Body of pancreas (tissue), 4 donors: ENCODE measurements around the gene RBM44. TPM values are rescaled to one million over a fixed set of nuclear protein-coding genes. Genes with fewer than 3 reads are reported as not detected.
A peak's percentile ranks its signal among the peaks of the same experiment; 100 is the strongest.

Experiments used
- ATAC-seq: fragments of 150-250 bp; one replicate; pipeline ENCODE4 v1.9.1; 2016
- DNase-seq, 4 donors: peaks; one replicate each; pipeline ENCODE4 v3.0.0-alpha.2; 2019
- H3K27ac ChIP-seq, 4 donors: fragments of 200-600 bp; sonication (generic); 1 replicate in 3 of 4; 2 replicates in 1 of 4; pipeline versions ENCODE4 v1.5.1 to v1.6.1; 2016 to 2019; ENCODE audit warnings: mild to moderate bottlenecking in 1 of 4, mixed read lengths in 1 of 4, moderate library complexity in 1 of 4
- H3K27me3 ChIP-seq, 2 donors: fragments of 200-600 bp; sonication (generic); one replicate each; pipeline ENCODE4 v1.6.0; 2016; ENCODE audit warnings: mild to moderate bottlenecking in 1 of 2
- H3K36me3 ChIP-seq, 2 donors: fragments of 200-600 bp; sonication (generic); replicated peaks in 1 of 2; 2 replicates each; pipeline ENCODE4 v1.5.1; 2016; ENCODE audit warnings: low read depth in 2 of 2; ENCODE audit not compliant: insufficient read depth in 1 of 2
- H3K4me1 ChIP-seq: fragments of 200-600 bp; sonication (generic); one replicate; pipeline ENCODE4 v1.6.0; 2016
- H3K4me3 ChIP-seq, 2 donors: fragments of 200-600 bp; sonication (generic); 1 replicate in 1 of 2; 2 replicates in 1 of 2; pipeline ENCODE4 v1.5.1; 2016 to 2019
- H3K9me3 ChIP-seq, 3 donors: fragments of 200-600 bp; sonication (generic); 1 replicate in 2 of 3; 2 replicates in 1 of 3; pipeline ENCODE4 v1.5.1; 2016
- CTCF ChIP-seq, 7 experiments: fragments of 450-650 bp in 4 of 7; fragments of 200-600 bp in 3 of 7; sonication (generic) in 3 of 7; IDR thresholded peaks; one replicate each; pipeline ENCODE4 v1.5.1; 2016 to 2019; ENCODE audit warnings: antibody characterized with exemption in 7 of 7
- POLR2A ChIP-seq, 3 donors: fragments of 450-650 bp; IDR thresholded peaks; one replicate each; pipeline ENCODE4 v1.6.1; 2016; ENCODE audit warnings: antibody characterized with exemption in 3 of 3, mild to moderate bottlenecking in 2 of 3
- WGBS, 2 donors: methylation state at CpG; one replicate each; pipeline ENCODE4 v1.1.5; 2017; 5-methylcytosine and 5-hydroxymethylcytosine counted together
- intact Hi-C: fragments of 100-400 bp; cut with DNase I; formaldehyde crosslinking; loops from one replicate; pipeline ENCODE4 v1.15.1; 2023
- total RNA-seq, 2 donors: library from RNA; depleted of rRNA; stranded (reverse); fragments of >200 nt; gene quantifications; one replicate each; pipeline ENCODE4 v1.1.0, GENCODE V29; 2016

The RBM44 gene
- total RNA-seq, 2 donors from 2014 or later, result 0.52 to 1.6 TPM

GRCh38 chr2:237860273-237860935 is 61.8 kb downstream of the RBM44 start:
- Histone ChIP-seq H3K4me3 (peak overlapping the region; percentile 28 to 58), H3K36me3 (no peaks in the 10 kb centered on the region), H3K4me1 (peaks cover 58% of the 10 kb centered on the region), H3K27ac (peak overlapping the region; percentile 55 to 96 (median 90)), H3K27me3 (no peaks in the 10 kb centered on the region), H3K9me3 (no peaks in the 10 kb centered on the region)
- TF ChIP-seq CTCF (IDR thresholded peaks at IDR 0.05), result no peak
- TF ChIP-seq POLR2A (IDR thresholded peaks at IDR 0.05), result peak in 2 of 3 donors; percentile 5 to 37
- DNase-seq (peak; percentile 46 to 56 (median 50)), ATAC-seq (peak; percentile 14)
- intact Hi-C loops, result no loop called here
- 11 to 17% methylated on average over 22 of the region's 22 CpGs for WGBS, 2 donors

GRCh38 chr2:237861875-237862527 is 63.4 kb downstream of the RBM44 start:
- intact Hi-C loops, result no loop called here

GRCh38 chr2:237862528-237862895 is 63.9 kb downstream of the RBM44 start:
- ATAC-seq (no peak), DNase-seq (peak in 1 of 4 donors; percentile 11)
- H3K36me3 ChIP-seq, result no peaks in the 10 kb centered on the region
- intact Hi-C loops, result no loop called here
- H3K4me3 ChIP-seq, result no peak overlapping the region
- peaks cover 79% of the 10 kb centered on the region for H3K4me1 ChIP-seq
- peak overlapping the region; percentile 55 to 96 (median 90) for H3K27ac ChIP-seq
- TF ChIP-seq CTCF (IDR thresholded peaks at IDR 0.05), result no peak
- no peak for TF ChIP-seq POLR2A (IDR thresholded peaks at IDR 0.05)
- no peaks in the 10 kb centered on the region for H3K27me3 ChIP-seq
- 67 to 70% methylated on average over 4 to 8 of the region's 8 CpGs for WGBS, 2 donors
- no peaks in the 10 kb centered on the region for H3K9me3 ChIP-seq

More at GRCh38 chr2:237861875-237862527, 63.4 kb downstream of the RBM44 start:
- Histone ChIP-seq H3K27me3 (no peaks in the 10 kb centered on the region), H3K4me3 (no peak overlapping the region), H3K4me1 (peaks cover 74% of the 10 kb centered on the region), H3K36me3 (no peaks in the 10 kb centered on the region), H3K27ac (peak overlapping the region; percentile 55 to 96 (median 90)), H3K9me3 (no peaks in the 10 kb centered on the region)
- ATAC-seq (no peak), DNase-seq (peak in 2 of 4 donors; percentile 28 to 53)
- 30 to 34% methylated on average over 11 of the region's 11 CpGs for WGBS, 2 donors
- TF ChIP-seq CTCF (IDR thresholded peaks at IDR 0.05) (no peak), POLR2A (IDR thresholded peaks at IDR 0.05) (peak in 1 of 3 donors; percentile 7)

GRCh38 chr2:237863102-237863511 is 64.5 kb downstream of the RBM44 start:
- intact Hi-C loops, result no loop called here
- ATAC-seq (no peak), DNase-seq (peak in 1 of 4 donors; percentile 11)
- TF ChIP-seq POLR2A (IDR thresholded peaks at IDR 0.05) (no peak), CTCF (IDR thresholded peaks at IDR 0.05) (no peak)
- no peak overlapping the region for H3K4me3 ChIP-seq
- peaks cover 85% of the 10 kb centered on the region for H3K4me1 ChIP-seq
- peak overlapping the region; percentile 55 to 96 (median 90) for H3K27ac ChIP-seq
- no peaks in the 10 kb centered on the region for H3K27me3 ChIP-seq
- no peaks in the 10 kb centered on the region for H3K9me3 ChIP-seq
- H3K36me3 ChIP-seq, result no peaks in the 10 kb centered on the region
- 68 to 70% methylated on average over 3 to 4 of the region's 4 CpGs for WGBS, 2 donors
